Measurements from ENCODE around the gene NHERF2. TPM values are rescaled to one million over a fixed set of nuclear protein-coding genes. Genes with fewer than 3 reads are reported as not detected.

The NHERF2 gene
- polyA plus RNA-seq, 2 of the 4 experiments (the other 2 are of a cell fraction), result 32.3 to 35.0 TPM

DNA sequence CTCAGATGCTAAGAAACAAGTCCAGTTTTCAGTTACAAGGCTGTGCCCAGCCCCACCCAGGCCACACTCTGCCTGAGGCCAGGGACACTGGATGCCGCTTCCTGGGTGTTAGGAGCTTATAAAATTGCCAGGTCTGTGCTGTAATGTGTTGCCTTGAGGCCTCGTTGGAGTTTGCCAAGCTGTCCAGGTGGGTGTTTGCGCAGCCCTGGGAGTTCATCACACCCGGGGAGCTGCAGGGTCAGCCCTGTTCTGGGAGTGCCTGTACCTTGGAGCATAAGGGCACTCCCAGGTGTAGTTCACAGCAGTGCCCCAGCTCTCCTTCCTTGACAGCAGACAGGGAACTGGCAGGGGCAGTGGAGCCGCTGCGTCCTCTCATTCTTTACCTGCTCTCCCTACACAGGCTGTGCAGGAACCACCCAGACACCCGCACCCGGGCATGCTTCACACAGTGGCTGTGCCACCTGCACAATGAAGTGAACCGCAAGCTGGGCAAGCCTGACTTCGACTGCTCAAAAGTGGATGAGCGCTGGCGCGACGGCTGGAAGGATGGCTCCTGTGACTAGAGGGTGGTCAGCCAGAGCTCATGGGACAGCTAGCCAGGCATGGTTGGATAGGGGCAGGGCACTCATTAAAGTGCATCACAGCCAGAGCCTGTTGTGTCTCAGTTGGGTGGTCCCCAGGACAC is 41.1 kb upstream of the NHERF2 start:
- Histone ChIP-seq H3K4me3 (peak overlapping the region; percentile 67), H3K9me3 (no peaks in the 10 kb centered on the region), H3K4me1 (peaks cover 49% of the 10 kb centered on the region), H3K4me2 (peak overlapping the region; percentile 88), H3K27ac (peak overlapping the region in 1 of 2 experiments; percentile 94; a peak in 3 of 6 replicates)
- DNase-seq (ENCODE audit: low read depth in 1 of 2, low spot score in 1 of 2) (no peak), FAIRE-seq (no peak), ATAC-seq (no peak)
- POLR2A ChIA-PET, result interaction anchor here (5.4 kb wide), 1 partner anchor 20 kb away, joined by 50 read pairs; the partner anchor contains the start of gene RPS2
- CTCF ChIA-PET, result interaction anchor here (2.4 to 19.7 kb wide), 2 partner anchors 19 to 155 kb away, joined by 10 to 196 read pairs; partner anchors contain the start of gene ZNF598
- WGBS (ENCODE audit: missing lambda C conversion rate), result 90% methylated on average over 14 of the region's 14 CpGs
- TF ChIP-seq, protein P1, sequence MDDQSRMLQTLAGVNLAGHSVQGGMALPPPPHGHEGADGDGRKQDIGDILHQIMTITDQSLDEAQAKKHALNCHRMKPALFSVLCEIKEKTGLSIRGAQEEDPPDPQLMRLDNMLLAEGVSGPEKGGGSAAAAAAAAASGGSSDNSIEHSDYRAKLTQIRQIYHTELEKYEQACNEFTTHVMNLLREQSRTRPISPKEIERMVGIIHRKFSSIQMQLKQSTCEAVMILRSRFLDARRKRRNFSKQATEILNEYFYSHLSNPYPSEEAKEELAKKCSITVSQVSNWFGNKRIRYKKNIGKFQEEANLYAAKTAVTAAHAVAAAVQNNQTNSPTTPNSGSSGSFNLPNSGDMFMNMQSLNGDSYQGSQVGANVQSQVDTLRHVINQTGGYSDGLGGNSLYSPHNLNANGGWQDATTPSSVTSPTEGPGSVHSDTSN (IDR thresholded peaks at IDR 0.05), result 0 out of 2 replicates have a peak, but pooled peaks have one; percentile 26
- no peak for TF ChIP-seq ZNF302 (CRISPR knock-in tag; IDR thresholded peaks at IDR 0.05)

DNA sequence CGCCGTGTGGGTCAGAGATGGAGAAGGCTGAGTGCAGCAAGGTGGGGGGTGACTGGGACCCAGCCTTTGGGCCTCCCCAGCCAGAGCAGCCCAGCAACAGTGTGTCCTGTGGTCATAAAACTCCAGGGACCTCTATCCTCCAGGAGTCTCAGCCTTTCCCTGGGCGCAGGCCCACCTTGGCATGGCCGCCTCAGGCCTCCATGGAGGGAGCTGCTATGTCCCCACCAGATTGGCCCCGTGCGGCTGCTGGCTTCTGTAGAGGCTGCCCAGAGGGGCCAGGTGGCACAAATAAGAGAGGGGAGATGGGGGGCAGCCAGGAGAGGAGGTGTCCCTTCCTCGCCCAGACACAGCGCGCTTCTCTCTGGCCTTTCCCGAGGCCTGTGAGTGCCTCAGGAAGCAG is 39.5 kb upstream of the NHERF2 start:
- Histone ChIP-seq H3K4me1 (peaks cover 54% of the 10 kb centered on the region), H3K27ac (0 out of 6 replicates have a peak overlapping the region, but pooled peaks of 1 of the 2 experiments have one; percentile 4), H3K4me3 (no peak overlapping the region), H3K4me2 (no peak overlapping the region), H3K9me3 (no peaks in the 10 kb centered on the region)
- POLR2A ChIA-PET, result interaction anchor here (1.5 kb wide), 1 partner anchor 22 kb away, joined by 9 read pairs; the partner anchor contains the start of gene RPS2
- CTCF ChIA-PET, result interaction anchor here (0.8 to 19.7 kb wide), 4 partner anchors 10 to 153 kb away, joined by 3 to 196 read pairs (median 5); partner anchors contain the start of gene ZNF598
- DNase-seq (ENCODE audit: low read depth in 1 of 2, low spot score in 1 of 2) (no peak), ATAC-seq (no peak), FAIRE-seq (no peak)
- no peak for TF ChIP-seq MYC (IDR thresholded peaks at IDR 0.05; ENCODE audit: borderline replicate concordance, low read length)
- no peak for TF ChIP-seq PHF8 (IDR thresholded peaks at IDR 0.05; ENCODE audit: borderline replicate concordance, low read depth)
- TF ChIP-seq EP300 (IDR thresholded peaks at IDR 0.05), result no peak
- no peak for TF ChIP-seq EHMT2 (IDR thresholded peaks at IDR 0.05; ENCODE audit: low read depth)
- no peak for TF ChIP-seq HOXB5 (CRISPR knock-in tag; IDR thresholded peaks at IDR 0.05)
- TF ChIP-seq, protein P2, sequence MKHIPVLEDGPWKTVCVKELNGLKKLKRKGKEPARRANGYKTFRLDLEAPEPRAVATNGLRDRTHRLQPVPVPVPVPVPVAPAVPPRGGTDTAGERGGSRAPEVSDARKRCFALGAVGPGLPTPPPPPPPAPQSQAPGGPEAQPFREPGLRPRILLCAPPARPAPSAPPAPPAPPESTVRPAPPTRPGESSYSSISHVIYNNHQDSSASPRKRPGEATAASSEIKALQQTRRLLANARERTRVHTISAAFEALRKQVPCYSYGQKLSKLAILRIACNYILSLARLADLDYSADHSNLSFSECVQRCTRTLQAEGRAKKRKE (CRISPR knock-in tag; IDR thresholded peaks at IDR 0.05; ENCODE audit: low read depth), result no peak
- WGBS (ENCODE audit: missing lambda C conversion rate), result 88% methylated on average over 7 of the region's 10 CpGs

DNA sequence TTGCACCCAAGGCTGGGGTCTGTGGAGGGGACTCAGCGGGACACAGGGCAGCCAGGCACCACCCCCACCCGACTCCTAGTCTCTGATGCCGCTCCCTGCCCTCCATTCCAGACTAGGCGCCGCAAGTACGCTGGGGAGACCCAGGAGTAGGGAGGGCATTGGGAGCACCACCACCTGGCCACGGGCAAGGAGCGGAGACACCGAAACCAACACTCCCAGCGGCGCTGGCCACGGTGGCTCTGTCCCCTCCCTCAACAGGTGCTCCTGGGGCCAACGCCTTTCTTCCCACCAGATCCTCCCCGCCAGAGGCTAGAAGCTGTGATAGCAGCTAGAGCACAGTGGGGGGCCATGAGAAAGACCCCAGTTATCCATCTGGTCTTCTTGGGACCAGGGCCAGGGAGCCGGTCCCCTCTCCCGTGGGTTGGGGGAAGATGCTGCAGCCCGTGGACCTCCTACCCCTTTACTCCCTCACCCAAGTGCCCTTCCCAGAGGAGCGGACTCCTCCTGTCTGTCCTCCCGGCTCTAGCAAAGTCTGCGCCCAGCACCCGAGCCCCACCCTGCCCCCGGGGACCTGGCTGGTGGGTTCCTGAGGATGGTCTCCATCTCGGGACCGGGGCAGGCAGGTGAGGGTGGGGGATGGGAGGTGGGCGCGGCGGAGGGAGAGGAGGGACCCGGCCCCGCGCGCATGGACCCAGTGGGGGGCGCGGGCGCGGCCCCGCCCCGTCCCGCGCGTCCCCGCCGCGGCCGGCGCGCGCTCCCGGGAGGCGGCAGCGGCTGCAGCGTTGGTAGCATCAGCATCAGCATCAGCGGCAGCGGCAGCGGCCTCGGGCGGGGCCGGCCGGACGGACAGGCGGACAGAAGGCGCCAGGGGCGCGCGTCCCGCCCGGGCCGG is 37.2 kb upstream of the NHERF2 start, which contains the start of gene SYNGR3:
Gene SYNGR3, plus strand, starts transcription at position 762 of the 892 bp plus-strand sequence. CDS start 133 bp downstream, outside the sequence.
- ATAC-seq (no peak), DNase-seq (ENCODE audit: low read depth in 1 of 2, low spot score in 1 of 2) (no peak), FAIRE-seq (no peak)
- ChIA-PET CTCF (interaction anchor here (1.3 to 19.7 kb wide), 3 partner anchors 8 to 151 kb away, joined by 3 to 196 read pairs (median 7); partner anchors contain the start of gene ZNF598), POLR2A (no interaction called here)
- H3K9me3 ChIP-seq, result no peaks in the 10 kb centered on the region
- H3K4me2 ChIP-seq, result peak within 1 kb of the TSS; percentile 79
- peak within 1 kb of the TSS; percentile 56 for H3K4me3 ChIP-seq
- TF ChIP-seq, protein P3, sequence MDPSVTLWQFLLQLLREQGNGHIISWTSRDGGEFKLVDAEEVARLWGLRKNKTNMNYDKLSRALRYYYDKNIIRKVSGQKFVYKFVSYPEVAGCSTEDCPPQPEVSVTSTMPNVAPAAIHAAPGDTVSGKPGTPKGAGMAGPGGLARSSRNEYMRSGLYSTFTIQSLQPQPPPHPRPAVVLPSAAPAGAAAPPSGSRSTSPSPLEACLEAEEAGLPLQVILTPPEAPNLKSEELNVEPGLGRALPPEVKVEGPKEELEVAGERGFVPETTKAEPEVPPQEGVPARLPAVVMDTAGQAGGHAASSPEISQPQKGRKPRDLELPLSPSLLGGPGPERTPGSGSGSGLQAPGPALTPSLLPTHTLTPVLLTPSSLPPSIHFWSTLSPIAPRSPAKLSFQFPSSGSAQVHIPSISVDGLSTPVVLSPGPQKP (IDR thresholded peaks at IDR 0.05; ENCODE audit: low read depth, low read length), result no peak
- TF ChIP-seq, protein P4, sequence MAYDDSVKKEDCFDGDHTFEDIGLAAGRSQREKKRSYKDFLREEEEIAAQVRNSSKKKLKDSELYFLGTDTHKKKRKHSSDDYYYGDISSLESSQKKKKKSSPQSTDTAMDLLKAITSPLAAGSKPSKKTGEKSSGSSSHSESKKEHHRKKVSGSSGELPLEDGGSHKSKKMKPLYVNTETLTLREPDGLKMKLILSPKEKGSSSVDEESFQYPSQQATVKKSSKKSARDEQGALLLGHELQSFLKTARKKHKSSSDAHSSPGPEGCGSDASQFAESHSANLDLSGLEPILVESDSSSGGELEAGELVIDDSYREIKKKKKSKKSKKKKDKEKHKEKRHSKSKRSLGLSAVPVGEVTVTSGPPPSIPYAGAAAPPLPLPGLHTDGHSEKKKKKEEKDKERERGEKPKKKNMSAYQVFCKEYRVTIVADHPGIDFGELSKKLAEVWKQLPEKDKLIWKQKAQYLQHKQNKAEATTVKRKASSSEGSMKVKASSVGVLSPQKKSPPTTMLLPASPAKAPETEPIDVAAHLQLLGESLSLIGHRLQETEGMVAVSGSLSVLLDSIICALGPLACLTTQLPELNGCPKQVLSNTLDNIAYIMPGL (CRISPR knock-in tag; IDR thresholded peaks at IDR 0.05; ENCODE audit: borderline replicate concordance), result no peak
- TF ChIP-seq, protein P5, sequence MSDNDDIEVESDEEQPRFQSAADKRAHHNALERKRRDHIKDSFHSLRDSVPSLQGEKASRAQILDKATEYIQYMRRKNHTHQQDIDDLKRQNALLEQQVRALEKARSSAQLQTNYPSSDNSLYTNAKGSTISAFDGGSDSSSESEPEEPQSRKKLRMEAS (IDR thresholded peaks at IDR 0.05), result no peak
- TF ChIP-seq MAFK (IDR thresholded peaks at IDR 0.05; ENCODE audit: partially characterized antibody), result no peak
- WGBS (ENCODE audit: missing lambda C conversion rate), result 52% methylated on average over 22 of the region's 67 CpGs
- H3K27ac ChIP-seq, result peak within 1 kb of the TSS; percentile 58 to 94
- peaks cover 67% of the 10 kb centered on the region for H3K4me1 ChIP-seq
